ENCODE results near the gene AAK1. TPM values are rescaled to one million over a fixed set of nuclear protein-coding genes. Genes with fewer than 3 reads are reported as not detected.

The AAK1 gene
- polyA plus RNA-seq, 3 donors: 9.8 to 18.9 (median 10.8) TPM

DNA sequence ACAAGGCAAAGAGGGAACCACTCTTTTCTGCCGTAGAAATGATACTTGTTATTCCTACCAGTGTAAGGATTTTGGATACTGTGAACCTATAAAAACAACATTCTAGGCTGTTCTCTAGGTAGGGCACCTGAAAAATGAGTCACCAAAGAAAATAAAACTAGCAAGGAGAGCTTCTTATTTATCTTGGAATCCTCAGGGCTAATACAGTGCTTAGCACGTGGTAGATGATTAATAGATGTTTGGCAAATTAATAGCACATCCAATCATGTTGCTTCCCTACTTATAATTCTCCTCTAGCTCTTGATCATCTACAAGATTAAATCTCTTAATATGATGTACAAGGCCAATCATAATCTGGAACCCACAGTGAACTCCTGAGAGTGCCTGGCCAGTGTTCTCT is 73.1 kb downstream of the AAK1 start:
- no peaks in the 10 kb centered on the region for H3K27me3 ChIP-seq (ENCODE audit: control insufficient read depth in 2 of 2, insufficient read depth in 2 of 2, low read length in 2 of 2)
- H3K27ac ChIP-seq (ENCODE audit: low read depth in 1 of 2, low read length in 2 of 2): no peak overlapping the region
- H3K27ac Mint-ChIP-seq: no peak overlapping the region
- peaks cover 38% of the 10 kb centered on the region for H4K20me1 ChIP-seq (ENCODE audit: insufficient read depth, low read length)
- peaks cover 48% of the 10 kb centered on the region for H3K4me1 Mint-ChIP-seq
- H3K27me3 Mint-ChIP-seq (ENCODE audit: low read depth in 3 of 3): peaks cover 0 to 2% (median 0%) of the 10 kb centered on the region in 3 donors
- no CpG with 5 or more reads among the region's 2 CpGs for WGBS (ENCODE audit: insufficient coverage)
- H3K9me3 ChIP-seq (replicated peaks in 1 of 2; ENCODE audit: control insufficient read depth in 1 of 2, insufficient read depth in 1 of 2, low read length in 2 of 2): no peaks in the 10 kb centered on the region
- intact Hi-C loops (cut with micrococcal nuclease): no loop called here
- H3K4me1 ChIP-seq (ENCODE audit: control insufficient read depth in 1 of 2, insufficient read depth in 2 of 2, low read length in 2 of 2): peaks cover 5 to 7% of the 10 kb centered on the region in 2 donors
- no peak overlapping the region for H2AFZ ChIP-seq (ENCODE audit: insufficient read depth, low read depth, low read length, poor library complexity, severe bottlenecking)
- peaks cover 7 to 10% of the 10 kb centered on the region in 2 donors for H3K36me3 Mint-ChIP-seq
- no peak for DNase-seq
- no peak overlapping the region for H3K9ac ChIP-seq (ENCODE audit: insufficient read depth, low read length, poor library complexity, severe bottlenecking)
- H3K9me3 Mint-ChIP-seq: peaks cover 0 to 1% (median 0%) of the 10 kb centered on the region in 7 donors
- TF ChIP-seq, protein P1, sequence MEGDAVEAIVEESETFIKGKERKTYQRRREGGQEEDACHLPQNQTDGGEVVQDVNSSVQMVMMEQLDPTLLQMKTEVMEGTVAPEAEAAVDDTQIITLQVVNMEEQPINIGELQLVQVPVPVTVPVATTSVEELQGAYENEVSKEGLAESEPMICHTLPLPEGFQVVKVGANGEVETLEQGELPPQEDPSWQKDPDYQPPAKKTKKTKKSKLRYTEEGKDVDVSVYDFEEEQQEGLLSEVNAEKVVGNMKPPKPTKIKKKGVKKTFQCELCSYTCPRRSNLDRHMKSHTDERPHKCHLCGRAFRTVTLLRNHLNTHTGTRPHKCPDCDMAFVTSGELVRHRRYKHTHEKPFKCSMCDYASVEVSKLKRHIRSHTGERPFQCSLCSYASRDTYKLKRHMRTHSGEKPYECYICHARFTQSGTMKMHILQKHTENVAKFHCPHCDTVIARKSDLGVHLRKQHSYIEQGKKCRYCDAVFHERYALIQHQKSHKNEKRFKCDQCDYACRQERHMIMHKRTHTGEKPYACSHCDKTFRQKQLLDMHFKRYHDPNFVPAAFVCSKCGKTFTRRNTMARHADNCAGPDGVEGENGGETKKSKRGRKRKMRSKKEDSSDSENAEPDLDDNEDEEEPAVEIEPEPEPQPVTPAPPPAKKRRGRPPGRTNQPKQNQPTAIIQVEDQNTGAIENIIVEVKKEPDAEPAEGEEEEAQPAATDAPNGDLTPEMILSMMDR (IDR thresholded peaks at IDR 0.05): no peak
- H3K4me3 ChIP-seq (replicated peaks in 1 of 3; ENCODE audit: low read depth in 2 of 3, low read length in 3 of 3): no peak overlapping the region
- H3K79me2 ChIP-seq (ENCODE audit: insufficient read depth, low read length): peaks cover 98% of the 10 kb centered on the region
- H3K36me3 ChIP-seq (replicated peaks in 1 of 2; ENCODE audit: control insufficient read depth in 1 of 2, insufficient read depth in 2 of 2, low read length in 2 of 2): peaks cover 0 to 10% of the 10 kb centered on the region in 2 donors
- no peak overlapping the region for H3K4me3 Mint-ChIP-seq
- H3K4me2 ChIP-seq (replicated peaks; ENCODE audit: extremely low read depth, low read length, poor library complexity, severe bottlenecking): no peak overlapping the region

DNA sequence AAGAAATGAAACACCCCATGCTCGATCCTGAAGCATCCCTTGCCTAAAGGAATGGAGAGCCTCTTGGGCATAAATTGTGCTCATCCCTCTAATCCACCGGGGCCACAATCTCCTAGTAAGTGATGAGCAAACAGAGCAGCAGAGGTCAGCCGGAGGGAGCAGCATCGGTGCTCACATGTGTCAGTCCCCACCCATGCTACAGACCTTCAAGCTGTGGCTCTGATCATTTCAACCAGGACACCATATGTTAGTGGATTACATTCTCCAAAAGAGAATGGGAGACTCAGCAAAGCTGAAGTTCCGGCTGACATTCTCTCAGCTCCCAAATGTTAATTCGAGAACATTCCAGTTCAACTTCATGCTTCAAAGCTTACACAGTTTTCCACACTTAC is 75.6 kb downstream of the AAK1 start:
- Histone ChIP-seq H3K4me2 (replicated peaks; ENCODE audit: extremely low read depth, low read length, poor library complexity, severe bottlenecking) (no peak overlapping the region), H3K79me2 (ENCODE audit: insufficient read depth, low read length) (peaks cover 95% of the 10 kb centered on the region), H2AFZ (ENCODE audit: insufficient read depth, low read depth, low read length, poor library complexity, severe bottlenecking) (no peak overlapping the region), H3K27me3 (ENCODE audit: control insufficient read depth in 2 of 2, insufficient read depth in 2 of 2, low read length in 2 of 2) (no peaks in the 10 kb centered on the region), H3K27ac (ENCODE audit: low read depth in 1 of 2, low read length in 2 of 2) (no peak overlapping the region), H3K9me3 (replicated peaks in 1 of 2; ENCODE audit: control insufficient read depth in 1 of 2, insufficient read depth in 1 of 2, low read length in 2 of 2) (no peaks in the 10 kb centered on the region), H4K20me1 (ENCODE audit: insufficient read depth, low read length) (peaks cover 44% of the 10 kb centered on the region), H3K4me3 (replicated peaks in 1 of 3; ENCODE audit: low read depth in 2 of 3, low read length in 3 of 3) (no peak overlapping the region), H3K4me1 (ENCODE audit: control insufficient read depth in 1 of 2, insufficient read depth in 2 of 2, low read length in 2 of 2) (peaks cover 0 to 6% of the 10 kb centered on the region in 2 donors), H3K36me3 (replicated peaks in 1 of 2; ENCODE audit: control insufficient read depth in 1 of 2, insufficient read depth in 2 of 2, low read length in 2 of 2) (peaks cover 0 to 10% of the 10 kb centered on the region in 2 donors), H3K9ac (ENCODE audit: insufficient read depth, low read length, poor library complexity, severe bottlenecking) (no peak overlapping the region)
- DNase-seq: no peak
- Mint-ChIP-seq H3K4me3 (no peak overlapping the region), H3K4me1 (peaks cover 44% of the 10 kb centered on the region), H3K27me3 (ENCODE audit: low read depth in 3 of 3) (peaks cover 0 to 2% (median 0%) of the 10 kb centered on the region in 3 donors), H3K9me3 (no peaks in the 10 kb centered on the region), H3K36me3 (peaks cover 7 to 9% of the 10 kb centered on the region in 2 donors), H3K27ac (no peak overlapping the region)
- TF ChIP-seq, protein P1 (IDR thresholded peaks at IDR 0.05): no peak
- intact Hi-C loops (cut with micrococcal nuclease): no loop called here
- 100% methylated on average over 2 of the region's 6 CpGs for WGBS (ENCODE audit: insufficient coverage)

Measured in CD14-positive monocyte (primary cell).